Epithelial cell of esophagus (primary cell): ENCODE results near the gene TP63.
A peak's percentile ranks its signal among the peaks of the same experiment; 100 is the strongest.

Experiments used
- DNase-seq: peaks from one replicate; pipeline ENCODE4 v3.0.0; 2010; ENCODE audit warnings: low read depth
- H3K4me3 ChIP-seq: 2 replicates; pipeline ENCODE4 v1.5.1; 2011; ENCODE audit warnings: mild to moderate bottlenecking, low read length, control low read depth
- CTCF ChIP-seq: IDR thresholded peaks from 2 replicates; pipeline ENCODE4 v1.5.1; 2011; ENCODE audit warnings: low read depth, mild to moderate bottlenecking, low read length, control low read depth, inconsistent platforms; ENCODE audit not compliant: insufficient read depth; ENCODE audit errors: missing control alignments

The TP63 gene

GRCh38 chr3:189689625-189690024, 58.4 kb downstream of the TP63 start:
- H3K4me3 ChIP-seq, result no peak overlapping the region
- TF ChIP-seq CTCF, result no peak
- peak; percentile 60 for DNase-seq

- no peak overlapping the region for H3K4me3 ChIP-seq
- DNase-seq, result no peak
- TF ChIP-seq CTCF, result no peak
Observed at GRCh38 chr3:189690237-189690636, 59.0 kb downstream of the TP63 start.

- no peak for TF ChIP-seq CTCF
- DNase-seq, result no peak
- no peak overlapping the region for H3K4me3 ChIP-seq
Observed at GRCh38 chr3:189690672-189691071, 59.5 kb downstream of the TP63 start.

- no peak for TF ChIP-seq CTCF
- DNase-seq, result no peak
- no peak overlapping the region for H3K4me3 ChIP-seq
Observed at GRCh38 chr3:189695400-189695799, 64.2 kb downstream of the TP63 start.

GRCh38 chr3:189698811-189699210, 67.6 kb downstream of the TP63 start:
- no peak overlapping the region for H3K4me3 ChIP-seq
- no peak for DNase-seq
- TF ChIP-seq CTCF, result no peak

- peak; percentile 30 for DNase-seq
- no peak overlapping the region for H3K4me3 ChIP-seq
- no peak for TF ChIP-seq CTCF
Observed at GRCh38 chr3:189699885-189700284, 68.7 kb downstream of the TP63 start.

- TF ChIP-seq CTCF, result no peak
- no peak for DNase-seq
Observed at GRCh38 chr3:189702066-189702646, 71.0 kb downstream of the TP63 start.

More at GRCh38 chr3:189702066-189702646, 71.0 kb downstream of the TP63 start:
- no peak overlapping the region for H3K4me3 ChIP-seq
